Ovary (tissue), 9 donors: ENCODE data around the gene FAM209A. TPM values are rescaled to one million over a fixed set of nuclear protein-coding genes. Genes with fewer than 3 reads are reported as not detected.

Source experiments
- DNase-seq, 5 donors: peaks; one replicate each; pipeline ENCODE4 v3.0.0-alpha.2; 2019 to 2020
- H3K27ac ChIP-seq, 2 donors: fragments of 200-600 bp; one replicate each; pipeline versions ENCODE4 v1.5.1 to v1.8.0; 2019 to 2022
- H3K27me3 ChIP-seq: fragments of 200-600 bp; one replicate; pipeline ENCODE4 v1.8.0; 2022
- H3K36me3 ChIP-seq: fragments of 200-600 bp; sonication (generic); one replicate; pipeline ENCODE4 v1.5.1; 2019
- H3K4me1 ChIP-seq: one replicate; pipeline ENCODE4 v1.8.1; 2013; ENCODE audit warnings: mild to moderate bottlenecking, moderate library complexity; ENCODE audit not compliant: insufficient read depth
- H3K4me3 ChIP-seq: fragments of 200-600 bp; sonication (generic); one replicate; pipeline ENCODE4 v1.5.1; 2017
- H3K9me3 ChIP-seq, 2 donors: fragments of 200-600 bp in 1 of 2; sonication (generic) in 1 of 2; one replicate each; pipeline versions ENCODE4 v1.5.1 to v1.8.1; 2013 to 2019; ENCODE audit warnings: mild to moderate bottlenecking in 1 of 2, moderate library complexity in 1 of 2
- EP300 ChIP-seq: sonication (generic); formaldehyde crosslinking; IDR thresholded peaks from one replicate; pipeline ENCODE4 v1.6.1; 2017; ENCODE audit warnings: antibody characterized with exemption
- POLR2A ChIP-seq: fragments of 450-650 bp; IDR thresholded peaks from one replicate; pipeline ENCODE4 v1.6.1; 2017; ENCODE audit warnings: antibody characterized with exemption, mild to moderate bottlenecking, moderate library complexity
- WGBS, 3 donors: extraction: QIAGEN DNeasy Blood & Tissue Kit in 1 of 3; methylation state at CpG; one replicate each; pipeline versions ENCODE4 v1.1.5 to v1.1.7; 2013 to 2017; 5-methylcytosine and 5-hydroxymethylcytosine counted together
- intact Hi-C, 4 donors: fragments of 100-400 bp; cut with DNase I; formaldehyde crosslinking; loops; one replicate each; pipeline versions ENCODE4 v1.11.0 to v1.15.1; 2022 to 2023
- polyA plus RNA-seq, 2 donors: library from polyadenylated mRNA; stranded (reverse); fragments of 200-250 nt in 1 of 2; fragments of 350-450 nt in 1 of 2; fragmentation: Illumina TruSeq in 1 of 2; extraction: RNeasy Lipid Tissue Mini Kit (QIAGEN cat#74804) in 1 of 2; gene quantifications; one replicate each; pipeline ENCODE4 v1.2.3, GENCODE V29; 2013 to 2014
- total RNA-seq, 7 donors: library from RNA; depleted of rRNA in 2 of 7; stranded (reverse); fragments of >200 nt in 2 of 7; fragmentation: NEBNext Ultra II Directional in 3 of 7; extraction: Animal tissue kit (Norgen Biotek cat#: 25700) in 3 of 7; gene quantifications; one replicate each; pipeline versions ENCODE4 v1.1.0 to v1.2.4, GENCODE V29; 2016 to 2023
- TF ChIP-seq, protein P1 (sequence below), 3 donors: fragments of 450-650 bp in 2 of 3; fragments of 200-600 bp in 1 of 3; IDR thresholded peaks; one replicate each; pipeline versions ENCODE4 v1.5.1 to v1.8.0; 2016 to 2022; ENCODE audit warnings: antibody characterized with exemption in 3 of 3, mild to moderate bottlenecking in 1 of 3
- donor health status: DM: no; HTN: no; CAD: no; lungs with moderate emphysema.
- donor health status: DM: no; HTN: no; CAD: no.
- donor health status: Bipolar disorder and iron deficiency.
- donor health status: DM: yes; HTN: yes; CAD: no.
- donor health status: DM: no; HTN: no; CAD: no.
- donor health status: DM: yes; HTN: yes; CAD: no.

The FAM209A gene
- total and polyA plus RNA-seq, 9 donors = 0.18 to 0.27 TPM; not detected in 7

DNA sequence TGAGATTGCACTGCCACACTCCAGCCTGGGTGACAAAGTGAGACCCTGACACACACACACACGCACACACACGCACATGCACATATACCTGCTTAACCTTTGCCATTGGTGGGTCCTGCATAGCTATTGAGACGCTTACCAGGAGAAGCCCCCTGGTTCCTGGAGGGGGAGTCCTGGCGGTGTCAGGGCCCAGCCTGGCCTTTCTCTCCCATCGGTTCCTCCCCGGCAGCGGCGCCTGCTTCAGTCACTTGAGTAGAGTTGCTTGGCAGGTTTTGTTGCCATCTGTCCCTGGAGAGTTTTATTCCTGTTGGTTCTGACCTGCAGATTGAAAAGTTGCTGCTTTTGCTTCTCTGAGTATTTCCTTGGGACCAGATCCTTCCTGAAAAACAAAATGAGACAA, 20.6 kb upstream of the FAM209A start:
- Histone ChIP-seq H3K36me3 (no peaks in the 10 kb centered on the region), H3K27me3 (no peaks in the 10 kb centered on the region), H3K4me1 (peaks cover 1% of the 10 kb centered on the region), H3K4me3 (no peak overlapping the region), H3K9me3 (no peaks in the 10 kb centered on the region), H3K27ac (no peak overlapping the region)
- WGBS, 3 donors = 89 to 96% (median 93%) methylated on average over 8 of the region's 8 CpGs
- TF ChIP-seq, protein P1, sequence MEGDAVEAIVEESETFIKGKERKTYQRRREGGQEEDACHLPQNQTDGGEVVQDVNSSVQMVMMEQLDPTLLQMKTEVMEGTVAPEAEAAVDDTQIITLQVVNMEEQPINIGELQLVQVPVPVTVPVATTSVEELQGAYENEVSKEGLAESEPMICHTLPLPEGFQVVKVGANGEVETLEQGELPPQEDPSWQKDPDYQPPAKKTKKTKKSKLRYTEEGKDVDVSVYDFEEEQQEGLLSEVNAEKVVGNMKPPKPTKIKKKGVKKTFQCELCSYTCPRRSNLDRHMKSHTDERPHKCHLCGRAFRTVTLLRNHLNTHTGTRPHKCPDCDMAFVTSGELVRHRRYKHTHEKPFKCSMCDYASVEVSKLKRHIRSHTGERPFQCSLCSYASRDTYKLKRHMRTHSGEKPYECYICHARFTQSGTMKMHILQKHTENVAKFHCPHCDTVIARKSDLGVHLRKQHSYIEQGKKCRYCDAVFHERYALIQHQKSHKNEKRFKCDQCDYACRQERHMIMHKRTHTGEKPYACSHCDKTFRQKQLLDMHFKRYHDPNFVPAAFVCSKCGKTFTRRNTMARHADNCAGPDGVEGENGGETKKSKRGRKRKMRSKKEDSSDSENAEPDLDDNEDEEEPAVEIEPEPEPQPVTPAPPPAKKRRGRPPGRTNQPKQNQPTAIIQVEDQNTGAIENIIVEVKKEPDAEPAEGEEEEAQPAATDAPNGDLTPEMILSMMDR (IDR thresholded peaks at IDR 0.05) = no peak
- TF ChIP-seq EP300 = no peak
- TF ChIP-seq POLR2A = no peak
- intact Hi-C loops = no loop called here
- no peak for DNase-seq

DNA sequence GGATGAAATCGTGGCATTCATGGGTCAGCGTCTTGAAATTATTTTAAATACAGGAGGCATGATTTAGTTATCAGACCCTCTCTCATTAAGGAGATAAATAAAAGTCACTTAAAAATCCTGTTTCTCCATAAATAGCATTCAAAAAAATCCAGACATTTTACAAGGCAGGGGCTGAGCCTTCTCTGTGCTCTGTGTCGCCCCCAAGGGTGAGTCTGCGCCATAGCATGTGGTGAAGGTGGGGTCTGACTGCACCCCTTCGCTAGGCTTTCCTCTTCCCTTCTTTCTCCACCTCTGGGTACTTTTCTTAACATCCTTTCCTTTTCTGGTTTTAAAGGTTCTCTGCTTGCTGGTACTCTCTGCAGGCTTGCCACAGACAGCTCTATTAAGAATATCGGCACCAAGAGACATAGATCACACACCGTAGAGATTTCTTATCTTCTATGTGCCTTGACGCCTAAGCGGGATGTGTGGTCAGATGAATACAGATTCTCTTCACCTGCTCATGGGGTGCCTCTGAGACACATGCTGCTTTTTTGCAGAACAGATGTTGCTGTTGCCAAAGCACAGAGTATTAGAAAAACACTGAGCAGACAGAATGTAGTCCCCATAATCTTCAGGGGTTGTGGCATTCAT, 20.1 kb upstream of the FAM209A start:
- TF ChIP-seq, protein P1 (IDR thresholded peaks at IDR 0.05) = no peak
- TF ChIP-seq EP300 = no peak
- no peak for TF ChIP-seq POLR2A
- intact Hi-C loops = no loop called here
- Histone ChIP-seq H3K27me3 (no peaks in the 10 kb centered on the region), H3K27ac (no peak overlapping the region), H3K4me3 (no peak overlapping the region), H3K36me3 (no peaks in the 10 kb centered on the region), H3K4me1 (peaks cover 1% of the 10 kb centered on the region), H3K9me3 (no peaks in the 10 kb centered on the region)
- DNase-seq = no peak
- WGBS, 3 donors = 86 to 91% (median 91%) methylated on average over 9 of the region's 9 CpGs

DNA sequence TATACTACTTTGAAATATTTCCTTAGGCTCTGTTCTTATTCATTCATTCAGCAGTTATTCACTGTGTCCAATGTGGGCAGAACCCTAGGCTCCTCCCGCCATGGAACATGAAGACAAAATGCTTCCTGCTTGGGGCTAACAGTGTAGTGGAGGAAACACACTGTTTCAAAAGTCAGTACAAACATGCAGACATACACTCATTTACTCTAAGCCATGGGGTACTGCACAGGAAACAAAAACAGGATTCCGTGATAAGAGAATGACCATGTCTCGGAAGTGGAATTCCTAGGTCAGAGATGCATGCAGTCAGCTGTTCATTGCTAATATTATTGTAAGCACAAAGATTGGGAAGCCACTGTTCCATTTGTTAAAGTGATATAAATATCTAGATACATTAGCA, 18.4 kb upstream of the FAM209A start:
- intact Hi-C loops = no loop called here
- DNase-seq = no peak
- WGBS, 3 donors = 49 to 60% (median 59%) methylated on average over 3 of the region's 3 CpGs
- Histone ChIP-seq H3K27ac (no peak overlapping the region), H3K4me1 (peaks cover 1% of the 10 kb centered on the region), H3K4me3 (no peak overlapping the region), H3K27me3 (no peaks in the 10 kb centered on the region), H3K36me3 (no peaks in the 10 kb centered on the region), H3K9me3 (no peaks in the 10 kb centered on the region)
- no peak for TF ChIP-seq POLR2A
- TF ChIP-seq, protein P1 (IDR thresholded peaks at IDR 0.05) = no peak
- TF ChIP-seq EP300 = no peak

DNA sequence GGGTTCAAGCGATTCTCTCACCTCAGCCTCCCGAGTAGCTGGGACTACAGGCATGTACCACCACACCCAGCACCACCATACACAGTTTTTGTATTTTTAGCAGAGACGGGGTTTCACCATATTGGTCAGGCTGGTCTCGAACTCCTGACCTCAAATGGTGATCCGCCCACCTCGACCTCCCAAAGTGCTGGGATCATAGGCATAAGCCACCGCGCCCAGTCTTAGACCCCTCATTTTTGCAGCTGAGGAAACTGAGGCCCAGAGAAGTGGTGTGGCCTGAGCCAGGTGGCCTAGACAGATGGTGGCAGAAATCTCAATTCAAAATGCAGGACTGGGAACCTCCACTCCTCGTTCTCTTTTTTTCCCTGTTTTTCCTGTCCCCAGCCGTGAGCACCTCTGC, 12.6 kb upstream of the FAM209A start:
- 94 to 96% (median 94%) methylated on average over 10 of the region's 10 CpGs for WGBS, 3 donors
- H3K36me3 ChIP-seq = no peaks in the 10 kb centered on the region
- intact Hi-C loops = no loop called here
- no peaks in the 10 kb centered on the region for H3K4me1 ChIP-seq
- no peaks in the 10 kb centered on the region for H3K9me3 ChIP-seq
- no peak overlapping the region for H3K27ac ChIP-seq
- no peaks in the 10 kb centered on the region for H3K27me3 ChIP-seq
- H3K4me3 ChIP-seq = no peak overlapping the region
- no peak for DNase-seq
- TF ChIP-seq, protein P1 (IDR thresholded peaks at IDR 0.05) = no peak
- TF ChIP-seq POLR2A = no peak
- no peak for TF ChIP-seq EP300
